Neural progenitor cell (in vitro differentiated cells): ENCODE results near the gene LRBA. TPM values are rescaled to one million over a fixed set of nuclear protein-coding genes. Genes with fewer than 3 reads are reported as not detected.
A peak's percentile ranks its signal among the peaks of the same experiment; 100 is the strongest.

Experiments used
- DNase-seq: peaks from one replicate; pipeline ENCODE4 v3.0.0-alpha.2; 2016; ENCODE audit warnings: low spot score
- H2AFZ ChIP-seq: fragments of 200-600 bp; sonication (generic); replicated peaks from 2 replicates; pipeline ENCODE4 v1.6.1; 2016; ENCODE audit warnings: antibody characterized with exemption
- H3F3A ChIP-seq: fragments of 200-600 bp; sonication (generic); 2 replicates; pipeline ENCODE4 v1.6.1; 2016; ENCODE audit warnings: antibody characterized with exemption, low read depth
- H3K27ac ChIP-seq: fragments of 200-600 bp; sonication (generic); 2 replicates; pipeline ENCODE4 v1.5.1; 2016; ENCODE audit warnings: mild to moderate bottlenecking
- H3K27me3 ChIP-seq: fragments of 200-600 bp; sonication (generic); 2 replicates; pipeline ENCODE4 v1.6.1; 2016; ENCODE audit warnings: mild to moderate bottlenecking, moderate library complexity
- H3K36me3 ChIP-seq: fragments of 200-600 bp; sonication (generic); 2 replicates; pipeline ENCODE4 v1.5.1; 2016
- H3K4me1 ChIP-seq: fragments of 200-600 bp; sonication (generic); 2 replicates; pipeline ENCODE4 v1.6.1; 2016; ENCODE audit warnings: mixed run types
- H3K4me2 ChIP-seq: fragments of 200-600 bp; sonication (generic); 2 replicates; pipeline ENCODE4 v1.6.1; 2016
- H3K4me3 ChIP-seq: fragments of 200-600 bp; sonication (generic); 2 replicates; pipeline ENCODE4 v1.5.1; 2016
- H3K79me2 ChIP-seq: fragments of 200-600 bp; sonication (generic); 2 replicates; pipeline ENCODE4 v1.6.1; 2016; ENCODE audit warnings: low read depth
- H3K9ac ChIP-seq: fragments of 200-600 bp; sonication (generic); 2 replicates; pipeline ENCODE4 v1.6.1; 2016
- H3K9me3 ChIP-seq: fragments of 200-600 bp; sonication (generic); 2 replicates; pipeline ENCODE4 v1.5.1; 2016; ENCODE audit warnings: low read depth
- H4K20me1 ChIP-seq: fragments of 200-600 bp; sonication (generic); 2 replicates; pipeline ENCODE4 v1.6.1; 2016; ENCODE audit warnings: low read depth
- H3K27ac Mint-ChIP-seq: 3 replicates; pipeline ENCODE4 v1.8.0; 2021; ENCODE audit warnings: mixed read lengths
- H3K27me3 Mint-ChIP-seq: 2 replicates; pipeline ENCODE4 v1.8.0; 2022; ENCODE audit warnings: low read depth, mild to moderate bottlenecking, inconsistent platforms, moderate library complexity, mixed read lengths; ENCODE audit not compliant: insufficient read depth
- H3K36me3 Mint-ChIP-seq: 3 replicates; pipeline ENCODE4 v1.8.0; 2021; ENCODE audit warnings: mixed read lengths
- H3K4me1 Mint-ChIP-seq: 3 replicates; pipeline ENCODE4 v1.8.0; 2021; ENCODE audit warnings: mixed read lengths
- H3K4me3 Mint-ChIP-seq: 3 replicates; pipeline ENCODE4 v1.8.0; 2021; ENCODE audit warnings: mild to moderate bottlenecking, moderate library complexity, mixed read lengths
- H3K9me3 Mint-ChIP-seq: 3 replicates; pipeline ENCODE4 v1.8.0; 2020; ENCODE audit warnings: mixed read lengths
- EZH2 ChIP-seq: fragments of 200-600 bp; sonication (generic); IDR thresholded peaks from 2 replicates; pipeline ENCODE4 v1.6.1; 2017; ENCODE audit warnings: antibody characterized with exemption, mild to moderate bottlenecking, moderate library complexity
- EZH2phosphoT487 ChIP-seq: fragments of 200-600 bp; sonication (generic); IDR thresholded peaks from 2 replicates; pipeline ENCODE4 v1.6.1; 2017; ENCODE audit warnings: antibody characterized with exemption
- total RNA-seq: library from RNA; depleted of rRNA; stranded (reverse); fragments of >200 nt; gene quantifications from 2 replicates; pipeline ENCODE4 v1.2.3, GENCODE V29; 2015; ENCODE audit warnings: low replicate concordance
- TF ChIP-seq, protein P1 (sequence below): fragments of 200-600 bp; sonication (generic); IDR thresholded peaks from 2 replicates; pipeline ENCODE4 v1.5.1; 2017; ENCODE audit warnings: antibody characterized with exemption, mild to moderate bottlenecking

The LRBA gene
- total RNA-seq, 1 donor from 2014 or later, result 111 TPM

DNA sequence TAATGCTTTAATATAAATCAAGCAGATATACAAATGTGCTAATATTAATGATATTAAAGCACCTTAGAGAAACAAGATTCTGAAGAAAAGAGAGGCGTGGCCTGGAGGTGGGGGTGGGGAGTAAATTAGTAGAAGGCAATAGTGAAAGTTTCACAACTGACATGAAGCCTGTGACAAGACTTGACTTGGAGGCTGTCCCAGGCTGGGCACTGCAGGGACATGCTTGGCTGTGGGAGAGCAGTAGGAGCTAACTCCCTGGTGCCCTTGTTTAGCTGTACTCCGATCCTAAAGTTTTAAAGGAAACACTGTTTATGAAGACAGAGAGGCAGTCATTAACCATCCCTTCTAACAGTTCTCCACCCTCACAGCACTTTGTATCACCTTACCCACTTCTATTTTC, 672.1 kb downstream of the LRBA start:
- Histone ChIP-seq H3K4me1 (peaks cover 21% of the 10 kb centered on the region), H3K4me3 (no peak overlapping the region), H3F3A (no peaks in the 10 kb centered on the region), H3K79me2 (no peaks in the 10 kb centered on the region), H3K36me3 (no peaks in the 10 kb centered on the region), H3K9ac (no peak overlapping the region), H3K27ac (no peak overlapping the region), H4K20me1 (no peaks in the 10 kb centered on the region), H3K9me3 (no peaks in the 10 kb centered on the region), H3K4me2 (no peak overlapping the region), H2AFZ (no peak overlapping the region), H3K27me3 (no peaks in the 10 kb centered on the region)
- peaks cover 7% of the 10 kb centered on the region for H3K36me3 Mint-ChIP-seq
- TF ChIP-seq EZH2 (no peak), EZH2phosphoT487 (no peak)
- TF ChIP-seq, protein P1, sequence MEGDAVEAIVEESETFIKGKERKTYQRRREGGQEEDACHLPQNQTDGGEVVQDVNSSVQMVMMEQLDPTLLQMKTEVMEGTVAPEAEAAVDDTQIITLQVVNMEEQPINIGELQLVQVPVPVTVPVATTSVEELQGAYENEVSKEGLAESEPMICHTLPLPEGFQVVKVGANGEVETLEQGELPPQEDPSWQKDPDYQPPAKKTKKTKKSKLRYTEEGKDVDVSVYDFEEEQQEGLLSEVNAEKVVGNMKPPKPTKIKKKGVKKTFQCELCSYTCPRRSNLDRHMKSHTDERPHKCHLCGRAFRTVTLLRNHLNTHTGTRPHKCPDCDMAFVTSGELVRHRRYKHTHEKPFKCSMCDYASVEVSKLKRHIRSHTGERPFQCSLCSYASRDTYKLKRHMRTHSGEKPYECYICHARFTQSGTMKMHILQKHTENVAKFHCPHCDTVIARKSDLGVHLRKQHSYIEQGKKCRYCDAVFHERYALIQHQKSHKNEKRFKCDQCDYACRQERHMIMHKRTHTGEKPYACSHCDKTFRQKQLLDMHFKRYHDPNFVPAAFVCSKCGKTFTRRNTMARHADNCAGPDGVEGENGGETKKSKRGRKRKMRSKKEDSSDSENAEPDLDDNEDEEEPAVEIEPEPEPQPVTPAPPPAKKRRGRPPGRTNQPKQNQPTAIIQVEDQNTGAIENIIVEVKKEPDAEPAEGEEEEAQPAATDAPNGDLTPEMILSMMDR, result no peak
- no peaks in the 10 kb centered on the region for H3K27me3 Mint-ChIP-seq
- H3K4me1 Mint-ChIP-seq, result peaks cover 11% of the 10 kb centered on the region
- no peak overlapping the region for H3K27ac Mint-ChIP-seq
- peak; percentile 15 for DNase-seq
- H3K9me3 Mint-ChIP-seq, result no peaks in the 10 kb centered on the region
- H3K4me3 Mint-ChIP-seq, result no peak overlapping the region

GRCh38 chr4:150337734-150338133, 677.4 kb downstream of the LRBA start:
- Mint-ChIP-seq H3K4me3 (no peak overlapping the region), H3K9me3 (no peaks in the 10 kb centered on the region), H3K4me1 (peaks cover 10% of the 10 kb centered on the region), H3K27me3 (no peaks in the 10 kb centered on the region), H3K27ac (no peak overlapping the region), H3K36me3 (peaks cover 3% of the 10 kb centered on the region)
- H3K9me3 ChIP-seq, result no peaks in the 10 kb centered on the region
- no peak overlapping the region for H2AFZ ChIP-seq
- H3K79me2 ChIP-seq, result no peaks in the 10 kb centered on the region
- no peak for TF ChIP-seq EZH2phosphoT487
- TF ChIP-seq, protein P1, result no peak
- TF ChIP-seq EZH2, result no peak
- peak overlapping the region; percentile 54 for H3K4me2 ChIP-seq
- no peaks in the 10 kb centered on the region for H3K27me3 ChIP-seq
- H3F3A ChIP-seq, result peaks cover 4% of the 10 kb centered on the region
- DNase-seq, result no peak
- peak overlapping the region; percentile 46 for H3K27ac ChIP-seq
- no peaks in the 10 kb centered on the region for H3K36me3 ChIP-seq
- no peak overlapping the region for H3K4me3 ChIP-seq
- H3K4me1 ChIP-seq, result peaks cover 21% of the 10 kb centered on the region
- H4K20me1 ChIP-seq, result no peaks in the 10 kb centered on the region
- H3K9ac ChIP-seq, result no peak overlapping the region

DNA sequence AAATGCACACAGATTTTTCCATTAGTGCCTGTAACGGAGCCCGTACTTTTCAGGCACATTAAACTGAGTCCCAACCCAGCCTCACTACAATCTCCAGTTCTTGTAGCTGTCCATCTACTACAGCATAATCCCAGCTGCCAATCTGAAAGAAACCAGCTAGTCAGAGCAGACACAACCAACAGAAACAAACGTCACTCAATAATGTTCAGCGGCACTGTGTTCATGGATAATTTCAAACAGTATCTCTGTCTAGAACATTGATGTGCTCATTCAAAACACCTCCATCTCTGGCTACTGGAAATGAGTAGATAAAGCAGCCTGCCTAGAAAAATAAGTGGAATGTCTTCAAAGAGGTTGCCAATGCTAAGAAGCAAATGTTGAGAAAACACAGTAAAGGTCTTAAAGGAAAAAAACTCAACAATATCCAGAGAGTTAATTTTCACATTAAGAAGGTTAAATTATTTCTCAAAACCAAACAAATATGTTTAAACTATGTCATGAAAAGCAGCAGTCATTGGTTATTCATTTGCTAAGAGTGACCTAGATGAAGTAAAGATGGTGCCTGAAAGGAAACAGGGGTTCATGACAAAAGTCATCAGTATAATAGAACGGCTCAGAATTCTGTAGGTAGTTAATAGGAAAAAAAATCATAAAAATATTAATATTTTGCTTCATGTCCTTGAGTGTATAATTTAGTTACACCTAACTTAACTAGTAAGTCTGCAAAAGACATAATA, 678.2 kb downstream of the LRBA start:
- Histone ChIP-seq H4K20me1 (no peaks in the 10 kb centered on the region), H3K9me3 (no peaks in the 10 kb centered on the region), H3K4me3 (no peak overlapping the region), H3K27me3 (no peaks in the 10 kb centered on the region), H3K4me2 (no peak overlapping the region), H3F3A (peaks cover 4% of the 10 kb centered on the region), H2AFZ (no peak overlapping the region), H3K36me3 (no peaks in the 10 kb centered on the region), H3K79me2 (no peaks in the 10 kb centered on the region), H3K4me1 (peaks cover 21% of the 10 kb centered on the region), H3K9ac (no peak overlapping the region), H3K27ac (peak overlapping the region; percentile 10)
- no peaks in the 10 kb centered on the region for H3K9me3 Mint-ChIP-seq
- peaks cover 10% of the 10 kb centered on the region for H3K4me1 Mint-ChIP-seq
- no peak overlapping the region for H3K27ac Mint-ChIP-seq
- no peaks in the 10 kb centered on the region for H3K27me3 Mint-ChIP-seq
- no peak for DNase-seq
- H3K36me3 Mint-ChIP-seq, result peaks cover 3% of the 10 kb centered on the region
- TF ChIP-seq, protein P1, result no peak
- TF ChIP-seq EZH2phosphoT487 (no peak), EZH2 (no peak)
- H3K4me3 Mint-ChIP-seq, result no peak overlapping the region
